Panc1 (cell line): ENCODE measurements around the gene ERCC3. TPM values are rescaled to one million over a fixed set of nuclear protein-coding genes. Genes with fewer than 3 reads are reported as not detected.

ENCODE experiments used
- ATAC-seq: fragments of 200-7000 bp; cut with Tn5 transposase; 2 replicates; pipeline ENCODE4 v1.9.1; 2020; ENCODE audit warnings: mild to moderate bottlenecking, moderate library complexity
- BruUV-seq: library from RNA; stranded (reverse); fragments of 400-500 nt; replicated peaks from 2 replicates; lab custom pipeline; 2021; lab: Mats Ljungman, UMichigan
- CTCF ChIA-PET: fragments of 300-600 bp; sonication (Branson Sonifier 250); formaldehyde crosslinking; loops from one replicate; lab custom pipeline; 2022; ENCODE audit warnings: antibody characterized with exemption; lab: Charles Lee
- POLR2A ChIA-PET: fragments of 300-600 bp; sonication (Branson Sonifier 250); formaldehyde crosslinking; loops from one replicate; lab custom pipeline; 2022; ENCODE audit warnings: antibody characterized with exemption; lab: Charles Lee
- DNase-seq: peaks from one replicate; pipeline ENCODE4 v3.0.0-alpha.2; 2010; ENCODE audit warnings: low read depth, low spot score
- H3K27ac ChIP-seq: 2 replicates; pipeline ENCODE4 v1.5.1; 2011; ENCODE audit warnings: mild to moderate bottlenecking, low read length, inconsistent platforms
- H3K27me3 ChIP-seq: fragments of 200-500 bp; sonication (Bioruptor generic); 2 replicates; pipeline ENCODE4 v1.6.0; 2014; ENCODE audit warnings: low read length, inconsistent platforms; ENCODE audit not compliant: control insufficient read depth, insufficient read depth
- H3K36me3 ChIP-seq: fragments of 200-500 bp; sonication (Bioruptor generic); 2 replicates; pipeline ENCODE4 v1.5.1; 2014; ENCODE audit warnings: inconsistent platforms, mild to moderate bottlenecking, low read length, moderate library complexity; ENCODE audit not compliant: control insufficient read depth, insufficient read depth
- H3K4me1 ChIP-seq: 2 replicates; pipeline ENCODE4 v1.5.1; 2011; ENCODE audit warnings: inconsistent platforms, mild to moderate bottlenecking, low read length, moderate library complexity; ENCODE audit not compliant: control insufficient read depth, insufficient read depth
- H3K4me3 ChIP-seq, 2 experiments: 2 replicates each; pipeline ENCODE4 v1.5.1; 2011 to 2012; ENCODE audit warnings: low read depth in 2 of 2, low read length in 2 of 2, mild to moderate bottlenecking in 2 of 2, inconsistent platforms in 1 of 2, moderate library complexity in 1 of 2
- H3K9me3 ChIP-seq: fragments of 200-500 bp; sonication (Bioruptor generic); 2 replicates; pipeline ENCODE4 v1.5.1; 2014; ENCODE audit warnings: low read depth, mild to moderate bottlenecking, inconsistent platforms, low read length, moderate library complexity; ENCODE audit not compliant: control insufficient read depth, insufficient read depth
- POLR2AphosphoS5 ChIP-seq: IDR thresholded peaks from 2 replicates; pipeline ENCODE4 v1.6.1; 2012; ENCODE audit warnings: mild to moderate bottlenecking, low read depth, low read length, moderate library complexity
- SIN3A ChIP-seq: IDR thresholded peaks from 2 replicates; pipeline ENCODE4 v1.6.1; 2012; ENCODE audit warnings: low read depth, mild to moderate bottlenecking, low read length, moderate library complexity, borderline replicate concordance; ENCODE audit not compliant: insufficient read depth
- TCF7L2 ChIP-seq: IDR thresholded peaks from 2 replicates; pipeline ENCODE4 v1.6.1; 2011; ENCODE audit warnings: mild to moderate bottlenecking, low read depth, low read length, inconsistent platforms
- in situ Hi-C: cut with HindIII; loops from 2 replicates; pipeline ENCODE4 v1.10.0; 2016; ENCODE audit warnings: low sequenced_read_pairs, low pct_unique_long_range_greater_than_20kb
- intact Hi-C: fragments of 100-400 bp; cut with micrococcal nuclease; formaldehyde crosslinking; loops from one replicate; pipeline ENCODE4 v1.10.0; 2022; ENCODE audit not compliant: unreplicated experiment
- total RNA-seq: library from RNA; stranded (reverse); gene quantifications from one replicate; pipeline ENCODE4 v1.2.1, GENCODE V29; 2021; ENCODE audit not compliant: unreplicated experiment
- TF ChIP-seq, protein P1 (sequence below): fragments of 450-650 bp; IDR thresholded peaks from 2 replicates; pipeline ENCODE4 v1.5.1; 2017; ENCODE audit warnings: mild to moderate bottlenecking
- TF ChIP-seq, protein P2 (sequence below), 2 experiments: IDR thresholded peaks; 2 replicates each; pipeline ENCODE4 v1.6.1; 2011 to 2012; ENCODE audit warnings: low read depth in 2 of 2, control low read depth in 1 of 2, low read length in 1 of 2, mild to moderate bottlenecking in 1 of 2, moderate library complexity in 1 of 2; ENCODE audit not compliant: insufficient read depth in 1 of 2

The ERCC3 gene
- total RNA-seq, 1 experiment from 2014 or later, result 38.0 TPM

DNA sequence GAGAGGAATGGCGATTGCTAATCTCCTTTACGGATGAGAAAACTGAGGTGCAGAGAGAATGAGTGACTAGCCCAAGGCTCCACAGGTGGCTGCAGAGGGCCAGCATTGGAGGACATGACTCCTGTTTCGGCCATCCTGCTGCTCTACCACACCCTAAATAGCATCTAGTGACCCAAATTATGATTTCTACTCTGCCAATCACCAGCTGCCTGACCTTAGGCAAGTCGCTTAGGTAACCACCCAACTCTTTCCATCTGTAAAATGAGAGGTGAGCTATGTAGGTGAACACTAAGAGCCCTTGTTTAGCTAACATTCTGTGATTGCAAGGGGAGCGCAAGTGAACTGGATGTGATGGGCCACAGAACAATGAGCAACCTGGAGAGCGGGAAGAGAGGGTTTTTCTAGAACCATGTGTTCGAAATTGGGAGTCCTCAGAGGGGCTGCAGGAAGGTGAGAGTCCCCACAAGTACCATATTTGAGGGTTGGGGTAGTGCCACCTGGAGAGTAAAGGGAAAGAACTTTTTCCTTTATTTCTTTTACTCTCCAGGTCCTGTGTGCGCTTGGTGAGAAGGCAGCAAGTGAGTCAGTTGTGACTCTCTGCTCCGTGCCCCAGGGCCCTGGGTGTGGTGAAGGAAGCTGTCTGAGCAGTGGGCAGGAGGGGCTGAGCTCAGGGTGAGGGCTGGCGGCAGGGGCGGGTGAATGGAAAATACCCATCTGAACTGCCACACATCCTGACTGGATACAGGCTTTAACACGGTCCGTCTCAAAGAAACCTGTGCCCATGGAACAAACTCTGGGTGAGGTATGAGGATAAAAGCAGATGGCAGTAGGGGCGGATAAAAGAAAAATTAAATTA, 76.2 kb downstream of the ERCC3 start:
- intact Hi-C loops (no loop called here), in situ Hi-C loops (no loop called here)
- Histone ChIP-seq H3K4me1 (peaks cover 13% of the 10 kb centered on the region), H3K27ac (peak overlapping the region; percentile 90), H3K36me3 (no peaks in the 10 kb centered on the region), H3K9me3 (peaks cover 6% of the 10 kb centered on the region; the same call in 1 of the 2 replicates), H3K27me3 (no peaks in the 10 kb centered on the region), H3K4me3 (peak overlapping the region; percentile 61 to 74)
- ATAC-seq (peak; percentile 88), DNase-seq (peak; percentile 72)
- ChIA-PET CTCF (interaction anchor here (0.7 kb wide), 1 partner anchor 20 kb away, joined by 3 read pairs; no protein-coding TSS in a partner anchor), POLR2A (no interaction called here)
- BruUV-seq, result TSS peak; percentile 48
- TF ChIP-seq POLR2AphosphoS5 (peak; percentile 47), SIN3A (no peak)

DNA sequence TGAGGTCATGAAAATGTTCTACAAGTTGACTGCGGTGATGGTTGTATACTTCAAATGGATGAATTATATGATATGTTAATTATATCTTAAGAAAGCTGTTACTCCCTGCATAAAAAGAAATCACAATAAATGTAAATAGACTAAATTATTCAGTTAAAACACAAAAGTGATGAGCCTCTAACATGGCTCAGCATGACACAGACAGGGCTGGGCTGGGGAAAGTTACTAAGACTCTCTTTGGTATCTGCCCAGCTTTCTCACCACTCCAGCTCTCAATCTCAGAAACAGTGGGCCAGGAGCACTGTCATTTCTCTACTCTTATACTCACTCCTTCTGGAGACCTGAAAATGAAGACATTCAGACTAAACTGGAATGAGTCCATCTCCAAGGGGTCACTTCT, 77.4 kb downstream of the ERCC3 start:
- Histone ChIP-seq H3K27ac (peak overlapping the region; percentile 90), H3K4me3 (no peak overlapping the region), H3K9me3 (peaks cover 6% of the 10 kb centered on the region; the same call in 1 of the 2 replicates), H3K4me1 (peaks cover 13% of the 10 kb centered on the region), H3K36me3 (no peaks in the 10 kb centered on the region), H3K27me3 (no peaks in the 10 kb centered on the region)
- ChIA-PET POLR2A (no interaction called here), CTCF (no interaction called here)
- intact Hi-C loops, result no loop called here
- TF ChIP-seq, protein P1, sequence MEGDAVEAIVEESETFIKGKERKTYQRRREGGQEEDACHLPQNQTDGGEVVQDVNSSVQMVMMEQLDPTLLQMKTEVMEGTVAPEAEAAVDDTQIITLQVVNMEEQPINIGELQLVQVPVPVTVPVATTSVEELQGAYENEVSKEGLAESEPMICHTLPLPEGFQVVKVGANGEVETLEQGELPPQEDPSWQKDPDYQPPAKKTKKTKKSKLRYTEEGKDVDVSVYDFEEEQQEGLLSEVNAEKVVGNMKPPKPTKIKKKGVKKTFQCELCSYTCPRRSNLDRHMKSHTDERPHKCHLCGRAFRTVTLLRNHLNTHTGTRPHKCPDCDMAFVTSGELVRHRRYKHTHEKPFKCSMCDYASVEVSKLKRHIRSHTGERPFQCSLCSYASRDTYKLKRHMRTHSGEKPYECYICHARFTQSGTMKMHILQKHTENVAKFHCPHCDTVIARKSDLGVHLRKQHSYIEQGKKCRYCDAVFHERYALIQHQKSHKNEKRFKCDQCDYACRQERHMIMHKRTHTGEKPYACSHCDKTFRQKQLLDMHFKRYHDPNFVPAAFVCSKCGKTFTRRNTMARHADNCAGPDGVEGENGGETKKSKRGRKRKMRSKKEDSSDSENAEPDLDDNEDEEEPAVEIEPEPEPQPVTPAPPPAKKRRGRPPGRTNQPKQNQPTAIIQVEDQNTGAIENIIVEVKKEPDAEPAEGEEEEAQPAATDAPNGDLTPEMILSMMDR, result no peak
- TF ChIP-seq TCF7L2 (no peak), SIN3A (no peak), POLR2AphosphoS5 (no peak)
- TF ChIP-seq, protein P2, sequence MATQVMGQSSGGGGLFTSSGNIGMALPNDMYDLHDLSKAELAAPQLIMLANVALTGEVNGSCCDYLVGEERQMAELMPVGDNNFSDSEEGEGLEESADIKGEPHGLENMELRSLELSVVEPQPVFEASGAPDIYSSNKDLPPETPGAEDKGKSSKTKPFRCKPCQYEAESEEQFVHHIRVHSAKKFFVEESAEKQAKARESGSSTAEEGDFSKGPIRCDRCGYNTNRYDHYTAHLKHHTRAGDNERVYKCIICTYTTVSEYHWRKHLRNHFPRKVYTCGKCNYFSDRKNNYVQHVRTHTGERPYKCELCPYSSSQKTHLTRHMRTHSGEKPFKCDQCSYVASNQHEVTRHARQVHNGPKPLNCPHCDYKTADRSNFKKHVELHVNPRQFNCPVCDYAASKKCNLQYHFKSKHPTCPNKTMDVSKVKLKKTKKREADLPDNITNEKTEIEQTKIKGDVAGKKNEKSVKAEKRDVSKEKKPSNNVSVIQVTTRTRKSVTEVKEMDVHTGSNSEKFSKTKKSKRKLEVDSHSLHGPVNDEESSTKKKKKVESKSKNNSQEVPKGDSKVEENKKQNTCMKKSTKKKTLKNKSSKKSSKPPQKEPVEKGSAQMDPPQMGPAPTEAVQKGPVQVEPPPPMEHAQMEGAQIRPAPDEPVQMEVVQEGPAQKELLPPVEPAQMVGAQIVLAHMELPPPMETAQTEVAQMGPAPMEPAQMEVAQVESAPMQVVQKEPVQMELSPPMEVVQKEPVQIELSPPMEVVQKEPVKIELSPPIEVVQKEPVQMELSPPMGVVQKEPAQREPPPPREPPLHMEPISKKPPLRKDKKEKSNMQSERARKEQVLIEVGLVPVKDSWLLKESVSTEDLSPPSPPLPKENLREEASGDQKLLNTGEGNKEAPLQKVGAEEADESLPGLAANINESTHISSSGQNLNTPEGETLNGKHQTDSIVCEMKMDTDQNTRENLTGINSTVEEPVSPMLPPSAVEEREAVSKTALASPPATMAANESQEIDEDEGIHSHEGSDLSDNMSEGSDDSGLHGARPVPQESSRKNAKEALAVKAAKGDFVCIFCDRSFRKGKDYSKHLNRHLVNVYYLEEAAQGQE (IDR thresholded peaks at IDR 0.05; ENCODE audit: insufficient read depth in 1 of 2, low read depth in 2 of 2, low read length in 1 of 2), result no peak
- DNase-seq, result no peak
- in situ Hi-C loops, result no loop called here
- no peak for ATAC-seq
- BruUV-seq, result no TSS peak
